ENCODE data around the gene ADAM15. TPM values are rescaled to one million over a fixed set of nuclear protein-coding genes. Genes with fewer than 3 reads are reported as not detected.
A peak's percentile ranks its signal among the peaks of the same experiment; 100 is the strongest.

Gene ADAM15
- total and polyA plus RNA-seq, 2 donors (not counting 1 experiment from before 2014, with no cell fraction given): 14.6 to 28.4 TPM

DNA sequence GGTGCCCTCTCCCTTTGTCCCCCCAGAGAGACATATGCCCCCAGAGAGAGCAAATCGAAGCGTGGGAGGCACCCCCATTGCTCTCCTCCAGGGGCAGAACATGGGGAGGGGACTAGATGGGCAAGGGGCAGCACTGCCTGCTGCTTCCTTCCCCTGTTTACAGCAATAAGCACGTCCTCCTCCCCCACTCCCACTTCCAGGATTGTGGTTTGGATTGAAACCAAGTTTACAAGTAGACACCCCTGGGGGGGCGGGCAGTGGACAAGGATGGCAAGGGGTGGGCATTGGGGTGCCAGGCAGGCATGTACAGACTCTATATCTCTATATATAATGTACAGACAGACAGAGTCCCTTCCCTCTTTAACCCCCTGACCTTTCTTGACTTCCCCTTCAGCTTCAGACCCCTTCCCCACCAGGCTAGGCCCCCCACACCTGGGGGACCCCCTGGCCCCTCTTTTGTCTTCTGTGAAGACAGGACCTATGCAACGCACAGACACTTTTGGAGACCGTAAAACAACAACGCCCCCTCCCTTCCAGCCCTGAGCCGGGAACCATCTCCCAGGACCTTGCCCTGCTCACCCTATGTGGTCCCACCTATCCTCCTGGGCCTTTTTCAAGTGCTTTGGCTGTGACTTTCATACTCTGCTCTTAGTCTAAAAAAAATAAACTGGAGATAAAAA, 35.9 kb downstream of the ADAM15 start:
- Mint-ChIP-seq H3K27ac (no peak overlapping the region), H3K4me1 (peaks cover 40% of the 10 kb centered on the region), H3K27me3 (peaks cover 23% of the 10 kb centered on the region), H3K9me3 (ENCODE audit: insufficient read depth) (no peaks in the 10 kb centered on the region), H3K4me3 (no peak overlapping the region)
- ATAC-seq (ENCODE audit: low read depth): no peak
- no peaks in the 10 kb centered on the region for H3K79me2 ChIP-seq (ENCODE audit: control insufficient read depth, insufficient read depth, low read length)
- CTCF ChIA-PET: interaction anchor here (0.6 to 5.5 kb wide), 8 partner anchors 8 to 608 kb away, joined by 3 to 184 read pairs (median 29); partner anchors contain the start of genes EFNA4, KRTCAP2, SLC50A1 and TRIM46
- H3K4me3 ChIP-seq (ENCODE audit: control extremely low read depth in 1 of 5, extremely low read depth in 1 of 5, insufficient read depth in 1 of 5, low read depth in 2 of 5, low read length in 4 of 5): no peak overlapping the region
- H3K36me3 ChIP-seq (replicated peaks in 1 of 2; ENCODE audit: control extremely low read depth in 1 of 2, control insufficient read depth in 1 of 2, extremely low read depth in 1 of 2, insufficient read depth in 2 of 2, low read length in 1 of 2): no peaks in the 10 kb centered on the region
- H3K27me3 ChIP-seq (replicated peaks in 1 of 4; ENCODE audit: control extremely low read depth in 1 of 4, control insufficient read depth in 3 of 4, insufficient read depth in 4 of 4, low read length in 3 of 4): peaks cover 0 to 31% (median 22%) of the 10 kb centered on the region in 4 experiments
- H3K4me2 ChIP-seq (replicated peaks; ENCODE audit: low read depth, low read length, poor library complexity, severe bottlenecking): no peak overlapping the region
- peaks cover 32% of the 10 kb centered on the region for H4K20me1 ChIP-seq (ENCODE audit: control insufficient read depth, insufficient read depth, low read length, poor library complexity, severe bottlenecking)
- H3K9me3 ChIP-seq (ENCODE audit: control extremely low read depth in 1 of 3, control insufficient read depth in 2 of 3, insufficient read depth in 1 of 3, low read length in 2 of 3): peaks cover 0 to 13% (median 0%) of the 10 kb centered on the region in 3 donors
- no peak overlapping the region for H2AFZ ChIP-seq (ENCODE audit: insufficient read depth, low read depth, low read length, poor library complexity, severe bottlenecking)
- H3K27ac ChIP-seq (ENCODE audit: low read length in 2 of 2): no peak overlapping the region
- 60% methylated on average over 4 of the region's 8 CpGs for WGBS (ENCODE audit: insufficient coverage)
- TF ChIP-seq, protein P1, sequence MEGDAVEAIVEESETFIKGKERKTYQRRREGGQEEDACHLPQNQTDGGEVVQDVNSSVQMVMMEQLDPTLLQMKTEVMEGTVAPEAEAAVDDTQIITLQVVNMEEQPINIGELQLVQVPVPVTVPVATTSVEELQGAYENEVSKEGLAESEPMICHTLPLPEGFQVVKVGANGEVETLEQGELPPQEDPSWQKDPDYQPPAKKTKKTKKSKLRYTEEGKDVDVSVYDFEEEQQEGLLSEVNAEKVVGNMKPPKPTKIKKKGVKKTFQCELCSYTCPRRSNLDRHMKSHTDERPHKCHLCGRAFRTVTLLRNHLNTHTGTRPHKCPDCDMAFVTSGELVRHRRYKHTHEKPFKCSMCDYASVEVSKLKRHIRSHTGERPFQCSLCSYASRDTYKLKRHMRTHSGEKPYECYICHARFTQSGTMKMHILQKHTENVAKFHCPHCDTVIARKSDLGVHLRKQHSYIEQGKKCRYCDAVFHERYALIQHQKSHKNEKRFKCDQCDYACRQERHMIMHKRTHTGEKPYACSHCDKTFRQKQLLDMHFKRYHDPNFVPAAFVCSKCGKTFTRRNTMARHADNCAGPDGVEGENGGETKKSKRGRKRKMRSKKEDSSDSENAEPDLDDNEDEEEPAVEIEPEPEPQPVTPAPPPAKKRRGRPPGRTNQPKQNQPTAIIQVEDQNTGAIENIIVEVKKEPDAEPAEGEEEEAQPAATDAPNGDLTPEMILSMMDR (IDR thresholded peaks at IDR 0.05): no peak
- intact Hi-C loops (cut with micrococcal nuclease): loop anchor here (5.0 kb wide), 1 partner anchor 190 kb away; the partner anchor contains the start of gene HCN3
- peak; percentile 18 for DNase-seq
- no peak overlapping the region for H3K9ac ChIP-seq (ENCODE audit: low read length)
- POLR2A ChIA-PET: interaction anchor here (1.1 kb wide), 1 partner anchor 86 kb away, joined by 3 read pairs; the partner anchor contains the start of gene KRTCAP2
- peaks cover 45 to 50% of the 10 kb centered on the region in 2 donors for H3K4me1 ChIP-seq (ENCODE audit: control insufficient read depth in 2 of 2, insufficient read depth in 2 of 2, low read length in 2 of 2)
